CD4-positive, alpha-beta T cell treated with Interferon gamma for 1 hour (primary cell): ENCODE data around the gene FAM25C.
"Not testable (repeated sequence)": the region's sequence is repeated elsewhere in the genome, so short reads cannot be mapped to it uniquely, and the experiment has no call there.

Experiments
- DNase-seq: peaks from one replicate; pipeline ENCODE4 v3.0.0-alpha.2; 2020

FAM25C gene

GRCh38 chr10:47999691-48000090 lies at the start of gene FAM25C:
Gene FAM25C (minus strand): TSS chr10:47999791. CDS start chr10:47999765, 26 bp downstream.
- not testable (repeated sequence) for DNase-seq

- not testable (repeated sequence) for DNase-seq
These were observed 45.0 kb upstream of the FAM25C start for GRCh38 chr10:48044557-48044956.

- DNase-seq: not testable (repeated sequence)
These were observed 31.8 kb upstream of the FAM25C start for GRCh38 chr10:48031390-48031789.

DNA sequence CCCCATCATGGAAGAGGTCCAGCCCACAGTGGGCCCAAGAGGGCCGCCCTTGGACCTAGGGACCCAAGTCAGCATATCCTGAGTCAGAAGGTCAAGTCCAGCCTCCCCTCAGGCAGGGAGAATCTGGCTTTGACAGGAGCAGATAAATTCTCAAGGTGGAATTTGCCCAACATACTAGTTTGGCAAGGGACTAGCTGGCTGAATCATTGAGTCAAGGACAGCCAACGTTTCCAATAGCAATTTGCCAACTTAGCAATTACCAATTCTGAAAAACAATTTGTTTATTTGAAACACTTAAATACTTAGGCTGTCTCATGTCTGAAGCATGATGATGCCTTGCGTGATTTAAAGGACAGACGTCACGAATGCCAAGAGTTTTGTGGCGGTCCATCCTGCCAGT lies 2.7 kb upstream of the FAM25C start:
- not testable (repeated sequence) for DNase-seq

GRCh38 chr10:47994045-47994444 lies 5.5 kb downstream of the FAM25C start:
- not testable (repeated sequence) for DNase-seq

DNA sequence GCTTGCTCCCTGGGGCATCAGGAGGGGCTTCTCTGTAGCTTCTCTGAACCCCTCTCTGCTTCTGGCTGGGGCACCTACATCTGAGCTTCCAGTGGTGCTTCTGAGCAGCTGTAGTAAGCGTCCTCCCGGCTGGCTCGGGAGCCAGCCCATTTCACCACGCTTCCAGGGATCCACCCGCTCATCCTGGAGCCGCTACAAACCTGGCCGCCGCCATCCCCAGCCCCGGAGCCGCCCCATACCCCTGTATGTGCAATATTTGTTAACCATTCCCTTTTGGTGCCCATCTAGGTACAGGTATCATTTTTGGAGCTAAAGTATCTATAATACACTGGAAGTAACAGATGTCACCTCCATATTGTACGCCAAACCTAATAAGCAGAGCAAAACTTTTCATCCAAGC lies 7.0 kb downstream of the FAM25C start:
- not testable (repeated sequence) for DNase-seq

DNA sequence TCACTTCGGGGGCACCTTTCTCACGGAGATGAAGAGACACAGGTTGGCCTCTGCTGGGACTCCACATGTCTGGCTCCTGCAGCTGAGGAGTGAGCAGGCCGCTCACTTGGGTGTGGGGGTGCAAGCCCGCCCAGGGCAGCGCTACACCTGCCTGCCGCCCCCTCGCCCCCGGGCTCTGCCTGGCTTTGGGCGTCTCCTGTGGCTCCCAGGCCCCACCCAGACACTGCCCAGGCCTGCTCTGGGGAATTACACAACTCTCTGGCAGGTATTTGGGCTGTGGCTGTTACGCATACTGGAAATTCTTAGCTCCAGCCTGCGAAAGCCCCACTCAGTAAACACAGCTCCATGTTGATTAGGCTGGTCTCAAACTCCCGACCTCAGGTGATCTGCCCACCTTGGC lies 7.9 kb downstream of the FAM25C start:
- DNase-seq: not testable (repeated sequence)

DNA sequence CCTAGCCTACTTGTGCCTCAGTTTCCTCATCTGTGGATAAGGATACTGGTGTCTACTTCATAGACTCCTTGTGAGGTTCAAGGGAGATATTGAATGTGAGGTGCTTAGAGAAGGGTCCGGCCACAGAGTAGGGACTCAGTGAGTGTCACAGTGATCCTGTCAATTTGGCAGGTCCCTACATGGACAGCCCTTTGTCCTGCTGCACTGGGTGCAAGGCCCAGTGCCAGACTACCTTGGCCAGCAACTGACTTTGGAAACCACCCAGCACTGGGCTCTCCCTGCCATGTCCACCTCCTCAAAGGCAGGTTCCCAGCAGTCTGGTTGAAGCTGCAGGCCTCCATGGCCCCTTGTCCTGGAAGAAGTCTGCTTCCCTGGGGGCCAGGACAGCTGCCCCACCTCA lies 9.5 kb downstream of the FAM25C start:
- DNase-seq: not testable (repeated sequence)

DNA sequence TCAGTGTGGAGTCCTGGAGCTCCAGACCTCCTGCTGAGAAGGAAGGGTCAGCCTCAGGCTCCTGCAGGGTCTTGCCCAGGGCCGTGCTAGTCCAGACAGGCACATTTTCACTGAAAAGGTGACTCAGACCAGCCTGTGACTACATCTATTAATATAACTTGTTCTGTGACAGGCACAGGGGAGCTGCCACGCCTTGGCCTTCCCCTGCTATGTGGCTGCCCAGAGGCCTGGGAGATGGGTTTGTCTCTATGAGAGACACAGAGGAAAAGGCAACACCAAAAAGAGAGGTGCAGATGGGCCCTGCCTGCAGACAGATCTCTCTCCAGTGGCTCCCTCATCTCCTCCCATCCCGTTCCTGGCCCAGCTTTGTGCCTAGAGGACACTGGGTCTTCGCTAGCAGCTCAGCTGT lies 10.0 kb downstream of the FAM25C start:
- DNase-seq: not testable (repeated sequence)

GRCh38 chr10:47988718-47989541 lies 10.7 kb downstream of the FAM25C start:
- DNase-seq: not testable (repeated sequence)

DNA sequence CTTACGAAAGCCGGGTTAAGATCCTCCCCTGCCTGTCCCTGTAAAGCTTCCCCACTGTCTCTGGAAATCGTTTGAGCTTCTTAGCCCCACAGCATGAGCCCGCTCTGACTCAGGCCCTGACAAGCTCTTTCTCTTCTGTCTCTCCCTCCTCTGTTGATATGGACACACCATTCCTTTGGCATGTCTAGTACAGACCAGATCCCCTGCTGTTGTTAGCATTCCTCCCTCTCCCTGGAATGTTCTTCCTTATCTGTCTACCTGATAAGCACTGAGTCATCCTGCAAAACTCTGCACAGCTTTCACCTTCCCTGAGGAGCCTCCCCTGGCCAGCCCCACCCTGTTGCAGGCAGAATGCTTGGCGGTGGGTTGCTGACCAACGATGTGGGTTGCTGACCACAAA lies 11.6 kb downstream of the FAM25C start:
- not testable (repeated sequence) for DNase-seq

DNA sequence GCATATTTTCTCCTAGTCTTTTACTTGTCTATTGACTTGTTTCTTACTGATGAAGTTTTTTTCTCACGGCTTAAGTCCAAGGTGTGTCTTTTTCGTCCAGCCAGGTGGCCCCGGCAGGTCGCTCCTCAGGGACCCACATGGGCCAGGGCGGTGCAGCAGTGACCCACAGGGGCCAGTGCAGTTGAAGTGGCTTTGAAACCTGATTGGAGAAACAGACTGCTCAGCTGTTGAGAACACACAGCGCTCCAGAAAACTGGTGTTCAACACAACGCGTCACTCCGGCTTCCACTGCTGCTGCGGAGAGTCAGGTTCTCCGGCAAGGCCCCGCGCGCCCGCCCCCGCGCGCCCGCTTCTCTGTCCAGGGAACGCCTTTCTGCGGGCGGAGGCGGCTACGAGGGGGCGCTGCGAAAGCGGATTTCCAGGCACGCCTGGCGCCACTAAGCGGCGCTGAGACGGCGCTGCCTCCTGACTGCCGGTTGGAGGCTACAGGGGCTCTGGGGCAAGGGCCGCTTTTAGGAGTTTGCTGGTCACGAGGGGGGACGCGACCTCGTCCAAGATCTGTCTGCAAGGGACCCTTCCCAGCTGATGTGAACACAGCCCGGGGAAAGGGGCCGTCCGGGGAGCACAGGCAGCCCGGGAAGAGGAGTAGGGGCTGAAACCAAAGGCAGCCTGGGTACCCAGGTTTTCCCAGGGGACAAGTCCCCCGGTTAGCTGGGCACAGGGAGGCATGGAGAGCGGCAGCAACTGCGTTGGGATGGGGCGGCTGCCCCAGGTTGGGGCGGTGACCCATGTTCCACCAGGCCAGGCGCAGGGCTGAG lies 13.0 kb downstream of the FAM25C start:
- DNase-seq: not testable (repeated sequence)

GRCh38 chr10:47975409-47975808 lies 24.2 kb downstream of the FAM25C start:
- DNase-seq: not testable (repeated sequence)

GRCh38 chr10:47973131-47973530 lies 26.5 kb downstream of the FAM25C start:
- not testable (repeated sequence) for DNase-seq

- not testable (repeated sequence) for DNase-seq
These were observed 27.5 kb downstream of the FAM25C start for GRCh38 chr10:47972077-47972476.

- not testable (repeated sequence) for DNase-seq
These were observed 28.0 kb downstream of the FAM25C start for GRCh38 chr10:47971598-47971997.

DNA sequence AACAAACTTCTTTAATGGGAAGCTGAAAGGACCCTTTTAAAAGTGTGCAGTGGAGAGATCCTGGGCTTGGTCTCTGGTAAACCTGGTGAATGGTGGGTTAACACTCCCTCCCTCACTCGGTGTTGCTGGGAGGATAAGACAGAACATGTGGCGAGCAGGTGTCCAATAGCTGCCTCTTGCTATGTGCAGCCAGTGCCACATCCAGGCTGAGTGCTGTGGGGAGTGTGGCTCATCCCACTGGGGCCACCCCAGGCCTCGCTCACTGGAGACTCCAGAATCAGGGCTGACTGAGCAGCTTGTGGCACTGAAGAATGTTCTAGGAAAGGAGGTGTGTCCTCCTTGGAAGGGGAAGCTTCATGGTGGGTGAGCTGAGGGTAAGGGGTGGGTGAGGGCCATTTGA lies 29.5 kb downstream of the FAM25C start:
- not testable (repeated sequence) for DNase-seq

GRCh38 chr10:47968988-47969387 lies 30.6 kb downstream of the FAM25C start:
- DNase-seq: not testable (repeated sequence)

GRCh38 chr10:47964280-47965063 lies 35.1 kb downstream of the FAM25C start:
- DNase-seq: not testable (repeated sequence)

GRCh38 chr10:47962785-47963184 lies 36.8 kb downstream of the FAM25C start:
- not testable (repeated sequence) for DNase-seq

DNA sequence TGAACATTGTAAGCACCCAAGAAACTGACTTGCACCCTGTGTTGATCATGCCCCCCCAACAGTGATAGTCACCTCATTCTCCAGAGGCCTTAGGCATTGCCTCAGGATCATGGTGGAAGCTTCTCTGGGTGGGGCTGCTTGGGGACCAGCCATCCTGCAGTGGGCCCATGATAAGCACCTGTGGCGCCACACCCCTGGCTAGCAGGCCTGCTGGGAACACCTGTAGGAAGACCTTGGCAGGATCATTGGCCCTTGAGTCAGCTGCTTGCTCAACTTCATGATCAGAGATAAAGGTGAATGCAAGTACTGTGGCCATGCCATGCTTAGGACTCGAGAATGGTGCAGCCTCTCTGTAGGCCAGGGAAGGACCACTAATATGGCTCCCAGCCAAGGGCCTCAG lies 38.9 kb downstream of the FAM25C start:
- DNase-seq: not testable (repeated sequence)

GRCh38 chr10:47959677-47960076 lies 39.9 kb downstream of the FAM25C start:
- not testable (repeated sequence) for DNase-seq

DNA sequence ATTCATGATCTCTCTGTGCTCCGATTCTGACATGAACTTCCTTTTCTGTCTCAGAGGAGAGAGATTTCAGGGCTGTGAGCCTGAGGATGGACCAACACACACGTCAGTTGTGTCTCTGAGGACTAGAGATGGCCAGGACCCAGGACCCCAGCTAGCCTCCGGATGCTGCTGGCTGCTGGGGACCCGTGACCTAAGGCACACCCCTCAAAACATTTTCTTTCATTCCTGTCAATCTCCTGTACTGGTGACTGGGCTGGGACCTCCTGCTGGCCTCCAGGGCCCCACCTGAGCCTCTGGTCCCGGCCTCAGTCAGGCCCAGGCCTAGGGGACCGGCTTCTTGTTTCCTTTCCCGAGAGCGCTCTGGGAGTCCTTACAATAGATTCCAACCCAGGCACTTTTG lies 42.4 kb downstream of the FAM25C start:
- not testable (repeated sequence) for DNase-seq
